Middle frontal gyrus (tissue), 1 donor: ENCODE data around the gene NT5C2.
"Not testable (repeated sequence)": the region's sequence is repeated elsewhere in the genome, so short reads cannot be mapped to it uniquely, and the experiment has no call there.

Experiments used
- DNase-seq: peaks from one replicate; pipeline ENCODE4 v3.0.0-alpha.2; 2015; ENCODE audit warnings: low spot score; ENCODE audit errors: extremely low spot score

The NT5C2 gene

GRCh38 chr10:103202319-103202718 is 9.2 kb upstream of the NT5C2 start:
- no peak for DNase-seq

- no peak for DNase-seq
Observed at GRCh38 chr10:103199488-103199887, 6.4 kb upstream of the NT5C2 start.

- no peak for DNase-seq
Observed at GRCh38 chr10:103198648-103199047, 5.6 kb upstream of the NT5C2 start.

GRCh38 chr10:103197903-103198302 is 4.8 kb upstream of the NT5C2 start:
- DNase-seq, result no peak

- no peak for DNase-seq
Observed at GRCh38 chr10:103197174-103197573, 4.1 kb upstream of the NT5C2 start.

GRCh38 chr10:103196516-103196915 is 3.4 kb upstream of the NT5C2 start:
- DNase-seq, result no peak

- DNase-seq, result no peak
Observed at GRCh38 chr10:103193820-103194529, 903 bp upstream of the NT5C2 start.

GRCh38 chr10:103192451-103193106 is 493 bp downstream of the NT5C2 start:
- peak; percentile 23 for DNase-seq

- DNase-seq, result no peak
Observed at GRCh38 chr10:103192089-103192450, 1.0 kb downstream of the NT5C2 start.

GRCh38 chr10:103191198-103191597 is 1.9 kb downstream of the NT5C2 start:
- not testable (repeated sequence) for DNase-seq

GRCh38 chr10:103188853-103189252 is 4.2 kb downstream of the NT5C2 start:
- DNase-seq, result no peak

GRCh38 chr10:103186128-103186527 is 6.9 kb downstream of the NT5C2 start:
- no peak for DNase-seq

GRCh38 chr10:103184615-103185014 is 8.5 kb downstream of the NT5C2 start:
- no peak for DNase-seq

GRCh38 chr10:103183991-103184451 is 9.1 kb downstream of the NT5C2 start:
- not testable (repeated sequence) for DNase-seq

GRCh38 chr10:103181244-103181643 is 11.8 kb downstream of the NT5C2 start:
- DNase-seq, result no peak

GRCh38 chr10:103180491-103180890 is 12.6 kb downstream of the NT5C2 start:
- no peak for DNase-seq

GRCh38 chr10:103177123-103177522 is 15.9 kb downstream of the NT5C2 start:
- DNase-seq, result no peak

- no peak for DNase-seq
Observed at GRCh38 chr10:103175580-103176285, 17.3 kb downstream of the NT5C2 start.

GRCh38 chr10:103174324-103174723 is 18.7 kb downstream of the NT5C2 start:
- DNase-seq, result not testable (repeated sequence)

- no peak for DNase-seq
Observed at GRCh38 chr10:103171278-103171677, 21.8 kb downstream of the NT5C2 start.

GRCh38 chr10:103168438-103168837 is 24.6 kb downstream of the NT5C2 start:
- DNase-seq, result no peak

GRCh38 chr10:103167554-103167953 is 25.5 kb downstream of the NT5C2 start:
- DNase-seq, result not testable (repeated sequence)
